NT2/D1 (cell line): Measurements from ENCODE around the gene PRODH2.

Experiments
- SUZ12 ChIP-seq: IDR thresholded peaks from 2 replicates; pipeline ENCODE4 v1.6.1; 2011; ENCODE audit not compliant: insufficient read length, insufficient read depth; ENCODE audit errors: extremely low read depth
- ZNF274 ChIP-seq: IDR thresholded peaks from 2 replicates; pipeline ENCODE4 v1.6.1; 2011; ENCODE audit warnings: mild to moderate bottlenecking, low read depth, low read length

GRCh38 chr19:35842666-35843272, 30.1 kb upstream of the PRODH2 start:
- TF ChIP-seq ZNF274 (no peak), SUZ12 (no peak)
